GM23338 (cell line): ENCODE data around the gene ORM1. TPM values are rescaled to one million over a fixed set of nuclear protein-coding genes. Genes with fewer than 3 reads are reported as not detected.

Experiments used
- ATAC-seq: fragments of 200-7000 bp; cut with Tn5 transposase; 3 replicates; pipeline ENCODE4 v1.9.1; 2020
- DNase-seq: peaks from one replicate; pipeline ENCODE4 v3.0.0-alpha.2; 2015; ENCODE audit warnings: low spot score
- H2AFZ ChIP-seq: fragments of 200-600 bp; sonication (generic); 2 replicates; pipeline ENCODE4 v1.8.0; 2016; ENCODE audit warnings: antibody characterized with exemption, mild to moderate bottlenecking, moderate library complexity
- H3F3A ChIP-seq: fragments of 200-600 bp; sonication (generic); replicated peaks from 2 replicates; pipeline ENCODE4 v1.8.0; 2017; ENCODE audit warnings: antibody characterized with exemption, mixed run types, low read depth
- H3K27ac ChIP-seq: fragments of 200-600 bp; sonication (generic); 2 replicates; pipeline ENCODE4 v1.6.1; 2016; ENCODE audit warnings: low read depth
- H3K27me3 ChIP-seq: fragments of 200-600 bp; sonication (generic); 2 replicates; pipeline ENCODE4 v1.8.0; 2016; ENCODE audit warnings: mild to moderate bottlenecking, mixed run types, moderate library complexity; ENCODE audit not compliant: insufficient read depth
- H3K36me3 ChIP-seq: fragments of 200-600 bp; sonication (generic); 2 replicates; pipeline ENCODE4 v1.8.0; 2016; ENCODE audit warnings: mild to moderate bottlenecking; ENCODE audit not compliant: insufficient read depth
- H3K4me1 ChIP-seq: fragments of 200-600 bp; sonication (generic); 2 replicates; pipeline ENCODE4 v1.8.0; 2016; ENCODE audit warnings: mild to moderate bottlenecking, moderate library complexity; ENCODE audit not compliant: insufficient read depth
- H3K4me2 ChIP-seq: fragments of 200-600 bp; sonication (generic); 2 replicates; pipeline ENCODE4 v1.7.1; 2017; ENCODE audit warnings: mixed run types
- H3K4me3 ChIP-seq: fragments of 200-600 bp; sonication (generic); 2 replicates; pipeline ENCODE4 v1.6.1; 2016; ENCODE audit warnings: mixed run types
- H3K79me2 ChIP-seq: fragments of 200-600 bp; sonication (generic); replicated peaks from 2 replicates; pipeline ENCODE4 v1.8.0; 2017; ENCODE audit warnings: mild to moderate bottlenecking; ENCODE audit not compliant: insufficient read depth
- H3K9me2 ChIP-seq: fragments of 200-600 bp; sonication (generic); 2 replicates; pipeline ENCODE4 v1.8.0; 2017; ENCODE audit not compliant: insufficient read depth
- H4K20me1 ChIP-seq: fragments of 200-600 bp; sonication (generic); replicated peaks from 2 replicates; pipeline ENCODE4 v1.8.0; 2017; ENCODE audit warnings: mild to moderate bottlenecking; ENCODE audit not compliant: insufficient read depth
- H3K27ac Mint-ChIP-seq: 2 replicates; pipeline ENCODE4 v1.8.0; 2020; ENCODE audit warnings: inconsistent platforms, mild to moderate bottlenecking, moderate library complexity, mixed read lengths
- H3K27me3 Mint-ChIP-seq: 3 replicates; pipeline ENCODE4 v1.8.0; 2022; ENCODE audit warnings: low read depth, mild to moderate bottlenecking, moderate library complexity, mixed read lengths, inconsistent platforms; ENCODE audit not compliant: insufficient read depth, poor library complexity
- H3K36me3 Mint-ChIP-seq: 3 replicates; pipeline ENCODE4 v1.8.0; 2021; ENCODE audit warnings: low read depth, mild to moderate bottlenecking, inconsistent platforms, moderate library complexity, mixed read lengths
- H3K4me1 Mint-ChIP-seq: 3 replicates; pipeline ENCODE4 v1.8.0; 2020; ENCODE audit warnings: mild to moderate bottlenecking, inconsistent platforms, mixed read lengths
- H3K4me3 Mint-ChIP-seq: 3 replicates; pipeline ENCODE4 v1.8.0; 2021; ENCODE audit warnings: moderate library complexity, mild to moderate bottlenecking, inconsistent platforms, mixed read lengths
- H3K9me3 Mint-ChIP-seq: 3 replicates; pipeline ENCODE4 v1.8.0; 2020; ENCODE audit warnings: moderate library complexity, mild to moderate bottlenecking, inconsistent platforms, mixed read lengths
- CREB1 ChIP-seq: fragments of 250-450 bp; sonication (Bioruptor Pico); IDR thresholded peaks from 2 replicates; pipeline ENCODE4 v1.5.0; 2020; ENCODE audit warnings: low read depth, mild to moderate bottlenecking, moderate library complexity
- CTCF ChIP-seq, 2 experiments: fragments of 200-600 bp in 1 of 2; sonication (generic) in 1 of 2; conservative IDR thresholded peaks; 2 replicates each; pipeline versions ENCODE4 v1.5.1 to v1.6.1; 2016 to 2017; ENCODE audit warnings: antibody characterized with exemption in 2 of 2, low read depth in 2 of 2, mild to moderate bottlenecking in 2 of 2, moderate library complexity in 1 of 2
- EZH2 ChIP-seq: fragments of 200-600 bp; sonication (generic); IDR thresholded peaks from one replicate; pipeline ENCODE4 v1.8.0; 2017; ENCODE audit warnings: antibody characterized with exemption, mild to moderate bottlenecking, low read depth; ENCODE audit not compliant: unreplicated experiment
- EZH2phosphoT487 ChIP-seq: fragments of 200-600 bp; sonication (generic); IDR thresholded peaks from one replicate; pipeline ENCODE4 v1.8.1; 2018; ENCODE audit warnings: antibody characterized with exemption; ENCODE audit not compliant: unreplicated experiment
- JUNB ChIP-seq: IDR thresholded peaks from one replicate; pipeline ENCODE4 v1.6.1; 2016; ENCODE audit warnings: antibody characterized with exemption; ENCODE audit not compliant: unreplicated experiment
- NANOG ChIP-seq: IDR thresholded peaks from 2 replicates; pipeline ENCODE4 v1.6.1; 2016; ENCODE audit warnings: antibody characterized with exemption, borderline replicate concordance
- POLR2AphosphoS5 ChIP-seq: IDR thresholded peaks from 2 replicates; pipeline ENCODE4 v1.6.1; 2016; ENCODE audit warnings: antibody characterized with exemption, low read depth
- STAT1 ChIP-seq: IDR thresholded peaks from one replicate; pipeline ENCODE4 v1.6.1; 2016; ENCODE audit warnings: antibody characterized with exemption; ENCODE audit not compliant: unreplicated experiment
- ZNF114 ChIP-seq: fragments of 250-450 bp; sonication (Bioruptor Pico); IDR thresholded peaks from 2 replicates; pipeline ENCODE4 v1.5.0; 2020; ENCODE audit warnings: mild to moderate bottlenecking, moderate library complexity
- ZNF331 ChIP-seq: fragments of 250-450 bp; sonication (Bioruptor Pico); IDR thresholded peaks from 2 replicates; pipeline ENCODE4 v1.5.0; 2020; ENCODE audit warnings: low read depth, mild to moderate bottlenecking, moderate library complexity
- ZNF462 ChIP-seq: fragments of 250-450 bp; sonication (Bioruptor Pico); IDR thresholded peaks from 2 replicates; pipeline ENCODE4 v1.5.0; 2020; ENCODE audit warnings: mild to moderate bottlenecking, moderate library complexity
- polyA plus RNA-seq: library from polyadenylated mRNA; unstranded; fragments of >200 nt; fragmentation: Nextera tagmentation; extraction: Ambion mirVana; gene quantifications from 2 replicates; pipeline ENCODE4 v1.2.1, GENCODE V29; 2016
- total RNA-seq: library from RNA; depleted of rRNA; stranded (reverse); fragments of >200 nt; shearing (Covaris generic); gene quantifications from 2 replicates; pipeline ENCODE4 v1.2.3, GENCODE V29; 2014
- TF ChIP-seq, protein P1 (sequence below): IDR thresholded peaks from one replicate; pipeline ENCODE4 v1.6.1; 2018; ENCODE audit warnings: antibody characterized with exemption; ENCODE audit not compliant: unreplicated experiment
- TF ChIP-seq, protein P2 (sequence below): IDR thresholded peaks from 2 replicates; pipeline ENCODE4 v1.6.1; 2016; ENCODE audit warnings: antibody characterized with exemption

The ORM1 gene
- total and polyA plus RNA-seq, 2 experiments from 2014 or later, result not detected

DNA sequence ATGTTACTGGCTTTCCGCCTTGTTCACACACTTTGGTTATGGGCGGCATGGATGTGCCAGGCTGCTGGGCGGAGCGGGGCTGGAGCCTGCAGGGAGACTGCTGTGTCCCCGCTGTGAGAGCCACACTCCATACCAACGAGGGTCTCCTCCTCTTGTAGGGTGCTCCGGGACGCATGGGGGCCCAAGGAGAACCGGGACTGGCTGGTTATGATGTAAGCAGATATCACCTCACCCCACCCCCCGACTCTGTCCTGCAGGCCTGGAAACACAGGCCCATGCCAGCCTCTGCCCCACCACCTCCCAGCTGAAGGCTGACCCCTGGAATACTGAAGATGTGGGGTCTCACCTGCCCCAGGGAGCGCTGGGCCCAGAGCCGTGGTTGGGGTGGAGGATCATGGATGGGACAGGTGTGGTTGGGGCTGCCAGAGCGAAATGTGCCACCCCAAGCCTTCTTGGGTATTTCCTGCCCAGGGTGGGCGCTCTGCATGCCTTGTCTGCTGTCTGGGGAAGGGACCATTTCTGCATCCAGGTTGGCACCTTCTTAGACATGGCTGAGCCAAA, 39.3 kb upstream of the ORM1 start:
- no peak overlapping the region for H2AFZ ChIP-seq
- TF ChIP-seq EZH2phosphoT487 (no peak), EZH2 (no peak), STAT1 (no peak), ZNF331 (no peak), POLR2AphosphoS5 (no peak), ZNF462 (CRISPR knock-in tag) (no peak), CREB1 (CRISPR knock-in tag) (no peak), ZNF114 (CRISPR knock-in tag) (no peak), NANOG (no peak), CTCF (conservative IDR thresholded peaks at IDR 0.05; ENCODE audit: low read depth in 2 of 2) (no peak), JUNB (no peak)
- TF ChIP-seq, protein P1, sequence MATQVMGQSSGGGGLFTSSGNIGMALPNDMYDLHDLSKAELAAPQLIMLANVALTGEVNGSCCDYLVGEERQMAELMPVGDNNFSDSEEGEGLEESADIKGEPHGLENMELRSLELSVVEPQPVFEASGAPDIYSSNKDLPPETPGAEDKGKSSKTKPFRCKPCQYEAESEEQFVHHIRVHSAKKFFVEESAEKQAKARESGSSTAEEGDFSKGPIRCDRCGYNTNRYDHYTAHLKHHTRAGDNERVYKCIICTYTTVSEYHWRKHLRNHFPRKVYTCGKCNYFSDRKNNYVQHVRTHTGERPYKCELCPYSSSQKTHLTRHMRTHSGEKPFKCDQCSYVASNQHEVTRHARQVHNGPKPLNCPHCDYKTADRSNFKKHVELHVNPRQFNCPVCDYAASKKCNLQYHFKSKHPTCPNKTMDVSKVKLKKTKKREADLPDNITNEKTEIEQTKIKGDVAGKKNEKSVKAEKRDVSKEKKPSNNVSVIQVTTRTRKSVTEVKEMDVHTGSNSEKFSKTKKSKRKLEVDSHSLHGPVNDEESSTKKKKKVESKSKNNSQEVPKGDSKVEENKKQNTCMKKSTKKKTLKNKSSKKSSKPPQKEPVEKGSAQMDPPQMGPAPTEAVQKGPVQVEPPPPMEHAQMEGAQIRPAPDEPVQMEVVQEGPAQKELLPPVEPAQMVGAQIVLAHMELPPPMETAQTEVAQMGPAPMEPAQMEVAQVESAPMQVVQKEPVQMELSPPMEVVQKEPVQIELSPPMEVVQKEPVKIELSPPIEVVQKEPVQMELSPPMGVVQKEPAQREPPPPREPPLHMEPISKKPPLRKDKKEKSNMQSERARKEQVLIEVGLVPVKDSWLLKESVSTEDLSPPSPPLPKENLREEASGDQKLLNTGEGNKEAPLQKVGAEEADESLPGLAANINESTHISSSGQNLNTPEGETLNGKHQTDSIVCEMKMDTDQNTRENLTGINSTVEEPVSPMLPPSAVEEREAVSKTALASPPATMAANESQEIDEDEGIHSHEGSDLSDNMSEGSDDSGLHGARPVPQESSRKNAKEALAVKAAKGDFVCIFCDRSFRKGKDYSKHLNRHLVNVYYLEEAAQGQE, result no peak
- TF ChIP-seq, protein P2, sequence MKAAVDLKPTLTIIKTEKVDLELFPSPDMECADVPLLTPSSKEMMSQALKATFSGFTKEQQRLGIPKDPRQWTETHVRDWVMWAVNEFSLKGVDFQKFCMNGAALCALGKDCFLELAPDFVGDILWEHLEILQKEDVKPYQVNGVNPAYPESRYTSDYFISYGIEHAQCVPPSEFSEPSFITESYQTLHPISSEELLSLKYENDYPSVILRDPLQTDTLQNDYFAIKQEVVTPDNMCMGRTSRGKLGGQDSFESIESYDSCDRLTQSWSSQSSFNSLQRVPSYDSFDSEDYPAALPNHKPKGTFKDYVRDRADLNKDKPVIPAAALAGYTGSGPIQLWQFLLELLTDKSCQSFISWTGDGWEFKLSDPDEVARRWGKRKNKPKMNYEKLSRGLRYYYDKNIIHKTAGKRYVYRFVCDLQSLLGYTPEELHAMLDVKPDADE, result no peak
- H3K9me2 ChIP-seq, result no peaks in the 10 kb centered on the region
- no peak overlapping the region for H3K27ac Mint-ChIP-seq
- no peak overlapping the region for H3K4me3 ChIP-seq
- ATAC-seq (no peak), DNase-seq (no peak)
- H4K20me1 ChIP-seq, result no peaks in the 10 kb centered on the region; the same call in 1 of the 2 replicates
- no peaks in the 10 kb centered on the region for H3K36me3 ChIP-seq
- H3K4me3 Mint-ChIP-seq, result no peak overlapping the region
- H3K4me2 ChIP-seq, result no peak overlapping the region
- no peaks in the 10 kb centered on the region; the same call in 2 of the 3 replicates for H3K9me3 Mint-ChIP-seq
- no peak overlapping the region for H3K27ac ChIP-seq
- H3K79me2 ChIP-seq, result no peaks in the 10 kb centered on the region
- no peaks in the 10 kb centered on the region for H3K27me3 ChIP-seq
- H3K4me1 Mint-ChIP-seq, result peaks cover 20% of the 10 kb centered on the region
- H3K36me3 Mint-ChIP-seq, result peaks cover 3% of the 10 kb centered on the region; the same call in 1 of the 3 replicates
- H3F3A ChIP-seq, result no peaks in the 10 kb centered on the region
- peaks cover 7% of the 10 kb centered on the region for H3K4me1 ChIP-seq
- H3K27me3 Mint-ChIP-seq, result no peaks in the 10 kb centered on the region
